OCI-LY1 (cell line): ENCODE data around the gene GHRH.

Experiments
- H2AFZ ChIP-seq: fragments of 200-600 bp; sonication (generic), shearing (Covaris generic); 2 replicates; pipeline ENCODE4 v1.6.0; 2014; ENCODE audit warnings: antibody characterized with exemption, mild to moderate bottlenecking, low read length
- H3F3A ChIP-seq: fragments of 200-600 bp; sonication (generic), shearing (Covaris generic); 2 replicates; pipeline ENCODE4 v1.6.0; 2014; ENCODE audit warnings: mild to moderate bottlenecking, antibody characterized with exemption, low read length, moderate library complexity; ENCODE audit not compliant: insufficient read depth
- H3K27ac ChIP-seq: fragments of 200-600 bp; sonication (generic); 2 replicates; pipeline ENCODE4 v1.5.1; 2014; ENCODE audit warnings: low read length, mixed run types, mild to moderate bottlenecking, low read depth; ENCODE audit not compliant: poor library complexity, severe bottlenecking
- H3K27me3 ChIP-seq: fragments of 200-600 bp; sonication (generic); 2 replicates; pipeline ENCODE4 v1.6.0; 2014; ENCODE audit warnings: antibody characterized with exemption, mild to moderate bottlenecking, low read length, moderate library complexity; ENCODE audit not compliant: insufficient read depth
- H3K36me3 ChIP-seq: fragments of 200-600 bp; sonication (generic); 2 replicates; pipeline ENCODE4 v1.6.1; 2014; ENCODE audit warnings: mild to moderate bottlenecking, antibody characterized with exemption, low read length, moderate library complexity, mixed read lengths; ENCODE audit not compliant: insufficient read depth
- H3K4me1 ChIP-seq: fragments of 200-600 bp; sonication (generic); 2 replicates; pipeline ENCODE4 v1.5.1; 2014; ENCODE audit warnings: mild to moderate bottlenecking, low read length, moderate library complexity; ENCODE audit not compliant: insufficient read depth, severe bottlenecking
- H3K4me2 ChIP-seq: fragments of 200-600 bp; sonication (generic), shearing (Covaris generic); 2 replicates; pipeline ENCODE4 v1.6.1; 2014; ENCODE audit warnings: low read length
- H3K4me3 ChIP-seq: fragments of 200-600 bp; sonication (generic); 2 replicates; pipeline ENCODE4 v1.5.1; 2014; ENCODE audit warnings: low read length, low read depth, mild to moderate bottlenecking, mixed read lengths; ENCODE audit not compliant: poor library complexity, severe bottlenecking
- H3K79me2 ChIP-seq: fragments of 200-600 bp; shearing (Covaris generic); 2 replicates; pipeline ENCODE4 v1.6.1; 2016; ENCODE audit warnings: mixed run types, low read length, mixed read lengths; ENCODE audit not compliant: insufficient read depth
- H3K9ac ChIP-seq: fragments of 200-600 bp; sonication (generic), shearing (Covaris generic); 2 replicates; pipeline ENCODE4 v1.6.1; 2014; ENCODE audit warnings: mild to moderate bottlenecking, low read length, mixed read lengths
- H3K9me2 ChIP-seq: fragments of 200-600 bp; sonication (generic), shearing (Covaris generic); 2 replicates; pipeline ENCODE4 v1.6.1; 2014; ENCODE audit warnings: low read depth, mild to moderate bottlenecking, low read length, mixed read lengths
- H3K9me3 ChIP-seq: fragments of 200-600 bp; shearing (Covaris generic); 2 replicates; pipeline ENCODE4 v1.6.1; 2014; ENCODE audit warnings: low read length, mixed read lengths
- H4K20me1 ChIP-seq: fragments of 200-600 bp; sonication (generic), shearing (Covaris generic); 2 replicates; pipeline ENCODE4 v1.6.0; 2016; ENCODE audit warnings: mild to moderate bottlenecking, low read length; ENCODE audit not compliant: insufficient read depth
- EZH2 ChIP-seq: fragments of 200-600 bp; sonication (generic), shearing (Covaris generic); IDR thresholded peaks from 2 replicates; pipeline ENCODE4 v1.8.0; 2017; ENCODE audit warnings: borderline replicate concordance, mixed run types, mild to moderate bottlenecking, antibody characterized with exemption, low read length, moderate library complexity, mixed read lengths
- TF ChIP-seq, protein P1 (sequence below): fragments of 200-600 bp; sonication (generic), shearing (Covaris generic); IDR thresholded peaks from 2 replicates; pipeline ENCODE4 v1.5.1; 2017; ENCODE audit warnings: mild to moderate bottlenecking, antibody characterized with exemption, low read length, moderate library complexity, mixed read lengths

Gene GHRH

DNA sequence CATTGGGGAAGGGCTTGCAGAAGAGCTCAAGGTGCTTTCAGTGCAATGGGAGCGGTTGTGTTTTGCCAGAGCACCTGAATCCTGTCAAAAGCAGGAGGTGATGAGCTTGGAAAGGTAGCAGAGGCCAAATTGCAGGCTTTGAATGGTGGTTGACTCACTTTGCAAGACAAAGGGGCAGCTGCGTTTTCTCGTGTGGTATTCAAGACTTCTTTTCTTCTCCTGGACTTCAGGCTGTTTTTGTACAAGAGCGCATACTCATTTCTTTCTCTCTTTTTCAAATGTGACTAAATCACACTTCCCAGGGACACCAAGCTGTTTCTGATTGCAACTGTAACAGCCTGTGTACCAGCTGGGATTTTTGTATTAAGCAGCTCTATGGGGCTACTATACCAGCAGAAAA, 32.3 kb downstream of the GHRH start:
- Histone ChIP-seq H3K9ac (no peak overlapping the region), H3K4me3 (no peak overlapping the region), H3K4me2 (no peak overlapping the region), H2AFZ (no peak overlapping the region), H3K9me3 (no peaks in the 10 kb centered on the region), H3F3A (no peaks in the 10 kb centered on the region), H3K4me1 (no peaks in the 10 kb centered on the region), H3K27ac (no peak overlapping the region), H4K20me1 (no peaks in the 10 kb centered on the region), H3K9me2 (no peaks in the 10 kb centered on the region), H3K36me3 (peaks cover 98% of the 10 kb centered on the region), H3K27me3 (no peaks in the 10 kb centered on the region), H3K79me2 (no peaks in the 10 kb centered on the region)
- no peak for TF ChIP-seq EZH2
- TF ChIP-seq, protein P1, sequence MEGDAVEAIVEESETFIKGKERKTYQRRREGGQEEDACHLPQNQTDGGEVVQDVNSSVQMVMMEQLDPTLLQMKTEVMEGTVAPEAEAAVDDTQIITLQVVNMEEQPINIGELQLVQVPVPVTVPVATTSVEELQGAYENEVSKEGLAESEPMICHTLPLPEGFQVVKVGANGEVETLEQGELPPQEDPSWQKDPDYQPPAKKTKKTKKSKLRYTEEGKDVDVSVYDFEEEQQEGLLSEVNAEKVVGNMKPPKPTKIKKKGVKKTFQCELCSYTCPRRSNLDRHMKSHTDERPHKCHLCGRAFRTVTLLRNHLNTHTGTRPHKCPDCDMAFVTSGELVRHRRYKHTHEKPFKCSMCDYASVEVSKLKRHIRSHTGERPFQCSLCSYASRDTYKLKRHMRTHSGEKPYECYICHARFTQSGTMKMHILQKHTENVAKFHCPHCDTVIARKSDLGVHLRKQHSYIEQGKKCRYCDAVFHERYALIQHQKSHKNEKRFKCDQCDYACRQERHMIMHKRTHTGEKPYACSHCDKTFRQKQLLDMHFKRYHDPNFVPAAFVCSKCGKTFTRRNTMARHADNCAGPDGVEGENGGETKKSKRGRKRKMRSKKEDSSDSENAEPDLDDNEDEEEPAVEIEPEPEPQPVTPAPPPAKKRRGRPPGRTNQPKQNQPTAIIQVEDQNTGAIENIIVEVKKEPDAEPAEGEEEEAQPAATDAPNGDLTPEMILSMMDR: no peak

DNA sequence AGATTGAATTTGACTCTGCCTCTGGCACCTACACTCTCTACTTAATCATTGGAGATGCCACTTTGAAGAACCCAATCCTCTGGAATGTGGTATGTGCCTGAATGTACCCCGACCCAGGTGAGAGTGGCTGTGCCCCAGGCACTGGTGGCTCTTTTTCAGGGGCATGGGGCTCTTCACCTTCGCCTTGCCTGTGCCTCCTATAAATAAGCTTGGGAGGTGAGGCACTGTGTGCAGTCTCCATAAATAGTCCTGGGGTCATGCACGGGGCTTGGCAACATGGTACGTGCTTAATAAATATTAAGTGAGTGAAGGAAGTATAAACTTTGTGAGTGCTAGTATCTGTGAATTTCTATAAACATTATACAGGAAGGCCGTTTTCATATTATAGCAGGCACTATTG, 33.0 kb downstream of the GHRH start:
- Histone ChIP-seq H3K9me2 (no peaks in the 10 kb centered on the region), H3K4me1 (no peaks in the 10 kb centered on the region), H4K20me1 (no peaks in the 10 kb centered on the region), H3K9ac (no peak overlapping the region), H3K36me3 (peaks cover 98% of the 10 kb centered on the region), H3K4me3 (no peak overlapping the region), H2AFZ (no peak overlapping the region), H3K4me2 (no peak overlapping the region), H3K27me3 (no peaks in the 10 kb centered on the region), H3K27ac (no peak overlapping the region), H3F3A (no peaks in the 10 kb centered on the region), H3K9me3 (no peaks in the 10 kb centered on the region), H3K79me2 (no peaks in the 10 kb centered on the region)
- no peak for TF ChIP-seq EZH2
- TF ChIP-seq, protein P1: no peak

DNA sequence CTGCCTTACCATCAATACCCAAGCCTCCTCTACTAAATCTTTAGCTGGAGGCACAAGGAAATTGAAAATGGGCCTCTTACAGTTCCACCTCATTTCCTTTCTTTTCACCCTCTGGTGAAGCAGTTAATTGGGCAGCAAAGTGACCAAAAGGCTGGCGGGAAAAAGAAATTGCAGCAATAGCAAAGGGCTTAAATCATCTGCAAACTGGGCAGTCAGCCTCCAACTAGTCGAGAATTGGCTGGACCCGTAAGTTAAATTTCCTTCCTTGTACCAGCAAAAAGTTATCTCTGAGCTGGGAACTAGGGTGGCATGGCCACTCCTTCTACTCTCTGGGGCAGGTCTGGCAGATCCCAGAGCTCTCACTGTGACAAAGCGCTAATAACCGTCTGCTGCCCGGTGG, 33.5 kb downstream of the GHRH start:
- Histone ChIP-seq H3K9ac (no peak overlapping the region), H3F3A (no peaks in the 10 kb centered on the region), H3K4me2 (no peak overlapping the region), H3K27me3 (no peaks in the 10 kb centered on the region), H3K79me2 (no peaks in the 10 kb centered on the region), H3K9me3 (no peaks in the 10 kb centered on the region), H3K36me3 (peaks cover 98% of the 10 kb centered on the region), H2AFZ (no peak overlapping the region), H3K27ac (no peak overlapping the region), H3K4me3 (no peak overlapping the region), H3K9me2 (no peaks in the 10 kb centered on the region), H3K4me1 (no peaks in the 10 kb centered on the region), H4K20me1 (no peaks in the 10 kb centered on the region)
- TF ChIP-seq, protein P1: no peak
- no peak for TF ChIP-seq EZH2
